GM12878 (cell line): ENCODE measurements around the gene PLEKHN1. TPM values are rescaled to one million over a fixed set of nuclear protein-coding genes. Genes with fewer than 3 reads are reported as not detected.

Experiments used
- ATAC-seq: fragments of 200-7000 bp; cut with Tn5 transposase; 3 replicates; pipeline ENCODE4 v1.9.1; 2020; ENCODE audit warnings: mild to moderate bottlenecking, moderate library complexity
- BruUV-seq: library from RNA; stranded (reverse); fragments of 400-500 nt; replicated peaks from 2 replicates; lab custom pipeline; 2021; lab: Mats Ljungman, UMichigan
- CTCF ChIA-PET: fragments of 300-600 bp; sonication (Branson Sonifier 250); formaldehyde crosslinking; extraction: SDS; loops from one replicate; lab custom pipeline; 2021; ENCODE audit warnings: inconsistent platforms; lab: Yijun Ruan, JAX
- POLR2A ChIA-PET: fragments of 350-600 bp; formaldehyde crosslinking; extraction: SDS; loops from one replicate; lab custom pipeline; 2021; ENCODE audit warnings: inconsistent platforms; lab: Charles Lee
- RAD21 ChIA-PET: fragments of 300-600 bp; sonication (Branson Sonifier 250); formaldehyde crosslinking; loops from one replicate; lab custom pipeline; 2023; ENCODE audit warnings: antibody characterized with exemption; ENCODE audit not compliant: unreplicated experiment; lab: Charles Lee
- SMC1A ChIA-PET: fragments of 300-600 bp; sonication (Branson Sonifier 250); formaldehyde crosslinking; loops from one replicate; lab custom pipeline; 2023; ENCODE audit not compliant: unreplicated experiment, uncharacterized antibody; lab: Charles Lee
- DNase-seq: peaks from one replicate; pipeline ENCODE4 v3.0.0-alpha.2; 2011; ENCODE audit warnings: low read depth, low spot score
- FAIRE-seq: peaks from 3 replicates; lab custom pipeline; 2011; peaks lifted over from hg19 to GRCh38; lab: Jason Lieb, UNC
- H2AFZ ChIP-seq: 2 replicates; pipeline ENCODE4 v1.6.0; 2011; ENCODE audit warnings: low read depth, low read length, control low read depth; ENCODE audit not compliant: control insufficient read depth
- H3K27ac ChIP-seq: 2 replicates; pipeline ENCODE4 v1.5.1; 2011; ENCODE audit warnings: control low read depth; ENCODE audit not compliant: control insufficient read depth, insufficient read depth
- H3K27me3 ChIP-seq, 2 experiments: replicated peaks in 1 of 2; 2 replicates each; pipeline versions ENCODE4 v1.6.0 to v1.6.1; 2011; ENCODE audit warnings: low read length in 1 of 2; ENCODE audit not compliant: control insufficient read depth in 2 of 2, insufficient read depth in 2 of 2
- H3K36me3 ChIP-seq, 2 experiments: 2 replicates each; pipeline ENCODE4 v1.5.1; 2011; ENCODE audit warnings: low read length in 1 of 2; ENCODE audit not compliant: control insufficient read depth in 2 of 2, insufficient read depth in 2 of 2
- H3K4me1 ChIP-seq: 2 replicates; pipeline ENCODE4 v1.6.1; 2011; ENCODE audit warnings: mild to moderate bottlenecking, low read length, moderate library complexity, mixed read lengths; ENCODE audit not compliant: control insufficient read depth, insufficient read depth
- H3K4me2 ChIP-seq: 2 replicates; pipeline ENCODE4 v1.6.0; 2011; ENCODE audit warnings: control low read depth; ENCODE audit not compliant: control insufficient read depth, insufficient read depth
- H3K4me3 ChIP-seq: fragments of 200-600 bp; sonication (generic); 2 replicates; pipeline ENCODE4 v1.5.1; 2016
- H3K79me2 ChIP-seq: 2 replicates; pipeline ENCODE4 v1.6.0; 2011; ENCODE audit warnings: low read length; ENCODE audit not compliant: control insufficient read depth, insufficient read depth
- H3K9ac ChIP-seq: 2 replicates; pipeline ENCODE4 v1.8.0; 2011; ENCODE audit warnings: low read length, control low read depth, mixed read lengths; ENCODE audit not compliant: control insufficient read depth, insufficient read depth
- H3K9me3 ChIP-seq: replicated peaks from 3 replicates; pipeline ENCODE4 v1.5.1; 2011; ENCODE audit warnings: mild to moderate bottlenecking, low read length; ENCODE audit not compliant: control insufficient read depth, insufficient read depth
- H4K20me1 ChIP-seq: 2 replicates; pipeline ENCODE4 v1.6.0; 2011; ENCODE audit not compliant: control insufficient read depth, insufficient read depth
- EED ChIP-seq: sonication (generic); IDR thresholded peaks from 2 replicates; pipeline ENCODE4 v1.6.1; 2016; ENCODE audit warnings: antibody characterized with exemption, low read depth
- NBN ChIP-seq: fragments of 450-650 bp; IDR thresholded peaks from 2 replicates; pipeline ENCODE4 v1.6.1; 2016
- POLR2AphosphoS2 ChIP-seq: IDR thresholded peaks from 2 replicates; pipeline ENCODE4 v1.6.1; 2011; ENCODE audit warnings: low read depth, mild to moderate bottlenecking, low read length, improper control_type of control experiment, moderate library complexity
- RUNX3 ChIP-seq: IDR thresholded peaks from 2 replicates; pipeline ENCODE4 v1.6.1; 2012; ENCODE audit warnings: low read length, inconsistent platforms
- SIN3A ChIP-seq: IDR thresholded peaks from 2 replicates; pipeline ENCODE4 v1.6.1; 2012; ENCODE audit warnings: low read depth, low read length, improper control_type of control experiment
- SMAD5 ChIP-seq: IDR thresholded peaks from 2 replicates; pipeline ENCODE4 v1.6.1; 2016; ENCODE audit warnings: antibody characterized with exemption, low read depth
- SUPT20H ChIP-seq: IDR thresholded peaks from 2 replicates; pipeline ENCODE4 v1.6.1; 2011; ENCODE audit warnings: low read depth, mild to moderate bottlenecking, low read length, moderate library complexity, borderline replicate concordance; ENCODE audit not compliant: control insufficient read depth
- ZBED1 ChIP-seq: IDR thresholded peaks from 2 replicates; pipeline ENCODE4 v1.6.1; 2016; ENCODE audit warnings: borderline replicate concordance
- ZNF207 ChIP-seq: fragments of 450-650 bp; IDR thresholded peaks from 2 replicates; pipeline ENCODE4 v1.6.1; 2014; ENCODE audit warnings: antibody characterized with exemption, mild to moderate bottlenecking, borderline replicate concordance
- WGBS: methylation state at CpG from one replicate; pipeline ENCODE4 v1.1.6; 2016; ENCODE audit warnings: low lambda C conversion rate; ENCODE audit not compliant: insufficient replicate concordance, insufficient coverage; ENCODE audit errors: missing lambda C conversion rate; 5-methylcytosine and 5-hydroxymethylcytosine counted together
- in situ Hi-C: fragments of 300-500 bp; cut with MboI; formaldehyde crosslinking; loops from 9 replicates; pipeline ENCODE4 v1.14.3; 2018; ENCODE audit warnings: mixed read lengths
- intact Hi-C: fragments of 100-400 bp; cut with micrococcal nuclease; formaldehyde crosslinking; loops from one replicate; pipeline ENCODE4 v1.14.2; 2022; ENCODE audit not compliant: unreplicated experiment
- polyA plus RNA-seq, 11 experiments: library from polyadenylated mRNA; depleted of rRNA in 4 of 11; unstranded in 6 of 11; stranded (reverse) in 5 of 11; fragments of >200 nt; fragmentation: Nextera tagmentation in 4 of 11; fragmentation: Illumina TruSeq in 1 of 11; extraction: Ambion mirVana in 4 of 11; extraction: Trizol in 1 of 11; gene quantifications; 1 replicate in 1 of 11; 2 replicates in 10 of 11; pipeline versions ENCODE4 v1.2.1 to v1.2.3, GENCODE V29; 2011 to 2016; ENCODE audit warnings: inconsistent platforms in 2 of 11, missing spikeins in 2 of 11, low read depth in 1 of 11
- total RNA-seq, 4 experiments: library from RNA; depleted of rRNA in 3 of 4; stranded (reverse); fragments of >200 nt in 3 of 4; fragmentation: Illumina TruSeq in 1 of 4; extraction: Trizol in 1 of 4; gene quantifications; 2 replicates each; pipeline versions ENCODE4 v1.2.1 to v1.2.3, GENCODE V29; 2013 to 2021
- TF ChIP-seq, protein P1 (sequence below): fragments of 450-650 bp; IDR thresholded peaks from 2 replicates; pipeline ENCODE4 v1.6.1; 2017; ENCODE audit warnings: borderline replicate concordance
- TF ChIP-seq, protein P2 (sequence below): fragments of 150-350 bp; IDR thresholded peaks from 2 replicates; pipeline ENCODE4 v1.6.1; 2014; ENCODE audit warnings: mild to moderate bottlenecking, low read depth, low read length
- TF ChIP-seq, protein P3 (sequence below): fragments of 450-650 bp; IDR thresholded peaks from 2 replicates; pipeline ENCODE4 v1.6.1; 2017; ENCODE audit warnings: low read depth, mild to moderate bottlenecking, moderate library complexity
- TF ChIP-seq, protein P4 (sequence below), 3 experiments: IDR thresholded peaks in 2 of 3; conservative IDR thresholded peaks in 1 of 3; 2 replicates each; pipeline ENCODE4 v1.5.1; 2011; ENCODE audit warnings: low read depth in 3 of 3, low read length in 3 of 3, mild to moderate bottlenecking in 3 of 3, control low read depth in 2 of 3, moderate library complexity in 2 of 3, inconsistent platforms in 1 of 3, mixed read lengths in 1 of 3; ENCODE audit not compliant: control insufficient read depth in 2 of 3, insufficient read depth in 1 of 3; ENCODE audit errors: extremely low read depth in 1 of 3
- TF ChIP-seq, protein P5 (sequence below): fragments of 450-650 bp; IDR thresholded peaks from 2 replicates; pipeline ENCODE4 v1.6.1; 2017; ENCODE audit warnings: mild to moderate bottlenecking, low read depth, inconsistent platforms; ENCODE audit not compliant: poor library complexity, severe bottlenecking
- TF ChIP-seq, protein P6 (sequence below): fragments of 450-650 bp; IDR thresholded peaks from 2 replicates; pipeline ENCODE4 v1.6.1; 2014; ENCODE audit warnings: mild to moderate bottlenecking

Gene PLEKHN1
- total and polyA plus RNA-seq, 10 of the 15 experiments (the other 5 are each of a cell fraction or from before 2014, with no cell fraction given), result 0.04 to 0.26 (median 0.18) TPM; not detected in 6

DNA sequence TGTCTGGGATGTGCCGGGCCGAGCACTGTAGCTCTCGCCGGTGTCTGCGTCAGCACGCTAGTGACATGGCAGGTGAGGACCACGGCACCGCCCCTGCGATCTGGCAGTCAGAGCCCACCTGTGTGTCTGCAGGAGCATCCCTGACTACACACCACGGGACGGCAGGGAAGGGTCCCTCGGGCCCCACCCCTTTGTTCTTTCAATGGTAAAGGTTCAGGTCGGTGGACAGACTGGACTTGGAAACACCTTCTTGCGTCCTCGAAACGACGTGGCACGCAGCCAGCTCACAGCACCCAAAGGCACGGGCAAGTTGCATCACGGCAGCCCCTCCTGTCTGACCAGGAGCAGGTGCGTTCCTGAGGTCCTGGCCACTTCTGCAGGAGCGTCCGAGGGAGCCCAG lies 46.3 kb upstream of the PLEKHN1 start:
- ATAC-seq, result no peak
- no peak for FAIRE-seq
- CTCF ChIA-PET, result interaction anchor here (0.8 to 1.3 kb wide), 2 partner anchors 14 to 15 kb away, joined by 3 to 6 read pairs; no protein-coding TSS in a partner anchor
- RAD21 ChIA-PET, result no interaction called here
- DNase-seq, result no peak
- Histone ChIP-seq H3K4me1 (no peaks in the 10 kb centered on the region), H3K36me3 (no peaks in the 10 kb centered on the region), H3K27me3 (peaks cover 9 to 16% of the 10 kb centered on the region in 2 experiments), H3K4me2 (no peak overlapping the region), H3K9me3 (no peaks in the 10 kb centered on the region), H3K79me2 (no peaks in the 10 kb centered on the region), H3K27ac (no peak overlapping the region), H3K4me3 (no peak overlapping the region), H4K20me1 (no peaks in the 10 kb centered on the region; the same call in none of the 2 replicates), H2AFZ (no peak overlapping the region), H3K9ac (no peak overlapping the region)
- POLR2A ChIA-PET, result no interaction called here
- WGBS, result 49% methylated on average over 23 of the region's 23 CpGs
- no TSS peak for BruUV-seq
- intact Hi-C loops (no loop called here), in situ Hi-C loops (no loop called here)
- SMC1A ChIA-PET, result no interaction called here
- no peak for TF ChIP-seq SMAD5
- no peak for TF ChIP-seq RUNX3
- TF ChIP-seq, protein P1, sequence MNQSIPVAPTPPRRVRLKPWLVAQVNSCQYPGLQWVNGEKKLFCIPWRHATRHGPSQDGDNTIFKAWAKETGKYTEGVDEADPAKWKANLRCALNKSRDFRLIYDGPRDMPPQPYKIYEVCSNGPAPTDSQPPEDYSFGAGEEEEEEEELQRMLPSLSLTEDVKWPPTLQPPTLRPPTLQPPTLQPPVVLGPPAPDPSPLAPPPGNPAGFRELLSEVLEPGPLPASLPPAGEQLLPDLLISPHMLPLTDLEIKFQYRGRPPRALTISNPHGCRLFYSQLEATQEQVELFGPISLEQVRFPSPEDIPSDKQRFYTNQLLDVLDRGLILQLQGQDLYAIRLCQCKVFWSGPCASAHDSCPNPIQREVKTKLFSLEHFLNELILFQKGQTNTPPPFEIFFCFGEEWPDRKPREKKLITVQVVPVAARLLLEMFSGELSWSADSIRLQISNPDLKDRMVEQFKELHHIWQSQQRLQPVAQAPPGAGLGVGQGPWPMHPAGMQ, result no peak
- TF ChIP-seq, protein P2, sequence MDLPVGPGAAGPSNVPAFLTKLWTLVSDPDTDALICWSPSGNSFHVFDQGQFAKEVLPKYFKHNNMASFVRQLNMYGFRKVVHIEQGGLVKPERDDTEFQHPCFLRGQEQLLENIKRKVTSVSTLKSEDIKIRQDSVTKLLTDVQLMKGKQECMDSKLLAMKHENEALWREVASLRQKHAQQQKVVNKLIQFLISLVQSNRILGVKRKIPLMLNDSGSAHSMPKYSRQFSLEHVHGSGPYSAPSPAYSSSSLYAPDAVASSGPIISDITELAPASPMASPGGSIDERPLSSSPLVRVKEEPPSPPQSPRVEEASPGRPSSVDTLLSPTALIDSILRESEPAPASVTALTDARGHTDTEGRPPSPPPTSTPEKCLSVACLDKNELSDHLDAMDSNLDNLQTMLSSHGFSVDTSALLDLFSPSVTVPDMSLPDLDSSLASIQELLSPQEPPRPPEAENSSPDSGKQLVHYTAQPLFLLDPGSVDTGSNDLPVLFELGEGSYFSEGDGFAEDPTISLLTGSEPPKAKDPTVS, result no peak
- no peak for TF ChIP-seq NBN
- no peak for TF ChIP-seq ZNF207
- TF ChIP-seq, protein P3, sequence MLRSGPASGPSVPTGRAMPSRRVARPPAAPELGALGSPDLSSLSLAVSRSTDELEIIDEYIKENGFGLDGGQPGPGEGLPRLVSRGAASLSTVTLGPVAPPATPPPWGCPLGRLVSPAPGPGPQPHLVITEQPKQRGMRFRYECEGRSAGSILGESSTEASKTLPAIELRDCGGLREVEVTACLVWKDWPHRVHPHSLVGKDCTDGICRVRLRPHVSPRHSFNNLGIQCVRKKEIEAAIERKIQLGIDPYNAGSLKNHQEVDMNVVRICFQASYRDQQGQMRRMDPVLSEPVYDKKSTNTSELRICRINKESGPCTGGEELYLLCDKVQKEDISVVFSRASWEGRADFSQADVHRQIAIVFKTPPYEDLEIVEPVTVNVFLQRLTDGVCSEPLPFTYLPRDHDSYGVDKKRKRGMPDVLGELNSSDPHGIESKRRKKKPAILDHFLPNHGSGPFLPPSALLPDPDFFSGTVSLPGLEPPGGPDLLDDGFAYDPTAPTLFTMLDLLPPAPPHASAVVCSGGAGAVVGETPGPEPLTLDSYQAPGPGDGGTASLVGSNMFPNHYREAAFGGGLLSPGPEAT, result no peak
- TF ChIP-seq SUPT20H, result no peak
- TF ChIP-seq, protein P4, sequence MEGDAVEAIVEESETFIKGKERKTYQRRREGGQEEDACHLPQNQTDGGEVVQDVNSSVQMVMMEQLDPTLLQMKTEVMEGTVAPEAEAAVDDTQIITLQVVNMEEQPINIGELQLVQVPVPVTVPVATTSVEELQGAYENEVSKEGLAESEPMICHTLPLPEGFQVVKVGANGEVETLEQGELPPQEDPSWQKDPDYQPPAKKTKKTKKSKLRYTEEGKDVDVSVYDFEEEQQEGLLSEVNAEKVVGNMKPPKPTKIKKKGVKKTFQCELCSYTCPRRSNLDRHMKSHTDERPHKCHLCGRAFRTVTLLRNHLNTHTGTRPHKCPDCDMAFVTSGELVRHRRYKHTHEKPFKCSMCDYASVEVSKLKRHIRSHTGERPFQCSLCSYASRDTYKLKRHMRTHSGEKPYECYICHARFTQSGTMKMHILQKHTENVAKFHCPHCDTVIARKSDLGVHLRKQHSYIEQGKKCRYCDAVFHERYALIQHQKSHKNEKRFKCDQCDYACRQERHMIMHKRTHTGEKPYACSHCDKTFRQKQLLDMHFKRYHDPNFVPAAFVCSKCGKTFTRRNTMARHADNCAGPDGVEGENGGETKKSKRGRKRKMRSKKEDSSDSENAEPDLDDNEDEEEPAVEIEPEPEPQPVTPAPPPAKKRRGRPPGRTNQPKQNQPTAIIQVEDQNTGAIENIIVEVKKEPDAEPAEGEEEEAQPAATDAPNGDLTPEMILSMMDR (IDR thresholded peaks at IDR 0.05 in 2 of 3, conservative IDR thresholded peaks at IDR 0.05 in 1 of 3; ENCODE audit: control insufficient read depth in 2 of 3, extremely low read depth in 1 of 3, insufficient read depth in 1 of 3, low read depth in 3 of 3, low read length in 3 of 3), result no peak
- no peak for TF ChIP-seq POLR2AphosphoS2
- TF ChIP-seq, protein P5, sequence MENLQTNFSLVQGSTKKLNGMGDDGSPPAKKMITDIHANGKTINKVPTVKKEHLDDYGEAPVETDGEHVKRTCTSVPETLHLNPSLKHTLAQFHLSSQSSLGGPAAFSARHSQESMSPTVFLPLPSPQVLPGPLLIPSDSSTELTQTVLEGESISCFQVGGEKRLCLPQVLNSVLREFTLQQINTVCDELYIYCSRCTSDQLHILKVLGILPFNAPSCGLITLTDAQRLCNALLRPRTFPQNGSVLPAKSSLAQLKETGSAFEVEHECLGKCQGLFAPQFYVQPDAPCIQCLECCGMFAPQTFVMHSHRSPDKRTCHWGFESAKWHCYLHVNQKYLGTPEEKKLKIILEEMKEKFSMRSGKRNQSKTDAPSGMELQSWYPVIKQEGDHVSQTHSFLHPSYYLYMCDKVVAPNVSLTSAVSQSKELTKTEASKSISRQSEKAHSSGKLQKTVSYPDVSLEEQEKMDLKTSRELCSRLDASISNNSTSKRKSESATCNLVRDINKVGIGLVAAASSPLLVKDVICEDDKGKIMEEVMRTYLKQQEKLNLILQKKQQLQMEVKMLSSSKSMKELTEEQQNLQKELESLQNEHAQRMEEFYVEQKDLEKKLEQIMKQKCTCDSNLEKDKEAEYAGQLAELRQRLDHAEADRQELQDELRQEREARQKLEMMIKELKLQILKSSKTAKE, result no peak
- no peak for TF ChIP-seq EED
- TF ChIP-seq, protein P6, sequence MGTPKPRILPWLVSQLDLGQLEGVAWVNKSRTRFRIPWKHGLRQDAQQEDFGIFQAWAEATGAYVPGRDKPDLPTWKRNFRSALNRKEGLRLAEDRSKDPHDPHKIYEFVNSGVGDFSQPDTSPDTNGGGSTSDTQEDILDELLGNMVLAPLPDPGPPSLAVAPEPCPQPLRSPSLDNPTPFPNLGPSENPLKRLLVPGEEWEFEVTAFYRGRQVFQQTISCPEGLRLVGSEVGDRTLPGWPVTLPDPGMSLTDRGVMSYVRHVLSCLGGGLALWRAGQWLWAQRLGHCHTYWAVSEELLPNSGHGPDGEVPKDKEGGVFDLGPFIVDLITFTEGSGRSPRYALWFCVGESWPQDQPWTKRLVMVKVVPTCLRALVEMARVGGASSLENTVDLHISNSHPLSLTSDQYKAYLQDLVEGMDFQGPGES, result no peak
- no peak for TF ChIP-seq ZBED1
- no peak for TF ChIP-seq SIN3A
